Measurements from ENCODE around the gene ZNF385C. TPM values are rescaled to one million over a fixed set of nuclear protein-coding genes. Genes with fewer than 3 reads are reported as not detected.

Gene ZNF385C
- total and polyA plus RNA-seq, 2 of the 13 experiments (the other 11 are each of a cell fraction or from before 2014, with no cell fraction given) = 2.3 to 6.1 TPM

- peak; percentile 77; the same call in 1 of the 2 replicates for TF ChIP-seq MXD1 (CRISPR knock-in tag; IDR thresholded peaks at IDR 0.05)
- TF ChIP-seq CENPX (CRISPR knock-in tag; IDR thresholded peaks at IDR 0.05) = no peak
- peak; percentile 99 for TF ChIP-seq RBFOX2 (IDR thresholded peaks at IDR 0.05; ENCODE audit: low read depth, low read length)
- no peak; the same call in 1 of the 2 replicates for TF ChIP-seq ZNF530 (CRISPR knock-in tag; IDR thresholded peaks at IDR 0.05; ENCODE audit: low read depth)
- TF ChIP-seq SETDB1 (CRISPR knock-in tag; IDR thresholded peaks at IDR 0.05; ENCODE audit: borderline replicate concordance) = no peak
- peak; percentile 84 for TF ChIP-seq JARID2 (CRISPR knock-in tag; IDR thresholded peaks at IDR 0.05; ENCODE audit: insufficient replicate concordance)
- peak; percentile 74 for TF ChIP-seq IKZF4 (CRISPR knock-in tag; IDR thresholded peaks at IDR 0.05; ENCODE audit: borderline replicate concordance, low read depth, not compliant biosample characterization)
- TF ChIP-seq ZSCAN21 (CRISPR knock-in tag; IDR thresholded peaks at IDR 0.05; ENCODE audit: borderline replicate concordance) = peak; percentile 33; the same call in 1 of the 2 replicates
- TF ChIP-seq U2AF1 (optimal IDR thresholded peaks at IDR 0.05; ENCODE audit: low read depth, low read length) = peak; percentile 68
- no peak for TF ChIP-seq ZNF597 (CRISPR knock-in tag; IDR thresholded peaks at IDR 0.05)
- peak; percentile 92 for TF ChIP-seq ZNF224 (CRISPR knock-in tag; IDR thresholded peaks at IDR 0.05)
- TF ChIP-seq PCBP1 (IDR thresholded peaks at IDR 0.05; ENCODE audit: borderline replicate concordance, low read depth, low read length) = 0 out of 2 replicates have a peak, but pooled peaks have one; percentile 19
- peak; percentile 93 for TF ChIP-seq MYC (CRISPR knock-in tag; IDR thresholded peaks at IDR 0.05; ENCODE audit: borderline replicate concordance)
- peak; percentile 71; the same call in 1 of the 2 replicates for TF ChIP-seq ESRRA (CRISPR knock-in tag; IDR thresholded peaks at IDR 0.05; ENCODE audit: low read depth)
- TF ChIP-seq FOXO4 (CRISPR knock-in tag; conservative IDR thresholded peaks at IDR 0.05) = 0 out of 2 replicates have a peak, but pooled peaks have one; percentile 70
- peak; percentile 97 for TF ChIP-seq ZNF737 (CRISPR knock-in tag; IDR thresholded peaks at IDR 0.05; ENCODE audit: borderline replicate concordance)
- peak; percentile 53 for TF ChIP-seq BCL3 (CRISPR knock-in tag; IDR thresholded peaks at IDR 0.05)
- peak; percentile 96 for TF ChIP-seq ERF (CRISPR knock-in tag; IDR thresholded peaks at IDR 0.05)
- peak; percentile 98 for TF ChIP-seq ZNF605 (CRISPR knock-in tag; IDR thresholded peaks at IDR 0.05)
- no peak; the same call in 1 of the 2 replicates for TF ChIP-seq KDM6A (CRISPR knock-in tag; IDR thresholded peaks at IDR 0.05; ENCODE audit: low read depth)
- TF ChIP-seq TRIM24 (CRISPR knock-in tag; IDR thresholded peaks at IDR 0.05) = no peak
- TF ChIP-seq ZNF24 (IDR thresholded peaks at IDR 0.05) = no peak
- peak; percentile 89 for TF ChIP-seq AGO2 (optimal IDR thresholded peaks at IDR 0.05; ENCODE audit: low read depth, low read length)
- TF ChIP-seq ZNF3 (CRISPR knock-in tag; IDR thresholded peaks at IDR 0.05) = no peak
- TF ChIP-seq SCMH1 (CRISPR knock-in tag; IDR thresholded peaks at IDR 0.05; ENCODE audit: borderline replicate concordance) = no peak
- peak; percentile 76; the same call in 1 of the 2 replicates for TF ChIP-seq ARHGAP35 (CRISPR knock-in tag; IDR thresholded peaks at IDR 0.05; ENCODE audit: borderline replicate concordance)
Measured at GRCh38 chr17:42016941-42017865, 81.1 kb downstream of the ZNF385C start, which contains the start of gene DNAJC7 (continued).
